Hematopoietic multipotent progenitor cell treated with erythropoietin and hydrocortisone succinate and interleukin-3 and kit ligand, for 4 days (in vitro differentiated cells): ENCODE data around the gene PCBD2.
"Not testable (repeated sequence)": the region's sequence is repeated elsewhere in the genome, so short reads cannot be mapped to it uniquely, and the experiment has no call there.

Experiments
- DNase-seq: peaks from one replicate; pipeline ENCODE4 v3.0.0-alpha.2; 2015

PCBD2 gene

GRCh38 chr5:134964359-134965270 lies 59.7 kb downstream of the PCBD2 start:
- DNase-seq, result no peak

GRCh38 chr5:134965271-134965825 lies 60.4 kb downstream of the PCBD2 start:
- DNase-seq, result no peak

- DNase-seq, result no peak
Measured at GRCh38 chr5:134967607-134968006, 62.7 kb downstream of the PCBD2 start, which contains the start of gene CATSPER3. Gene CATSPER3 (plus strand): TSS chr5:134967907. CDS start chr5:134967992, 85 bp downstream.

- no peak for DNase-seq
Measured at GRCh38 chr5:134968055-134968454, 63.1 kb downstream of the PCBD2 start.

GRCh38 chr5:134969166-134969565 lies 64.2 kb downstream of the PCBD2 start:
- DNase-seq, result no peak

- DNase-seq, result no peak
Measured at GRCh38 chr5:134975078-134975715, 70.3 kb downstream of the PCBD2 start.

GRCh38 chr5:134975843-134976242 lies 70.9 kb downstream of the PCBD2 start:
- DNase-seq, result no peak

- DNase-seq, result no peak
Measured at GRCh38 chr5:134976841-134977240, 71.9 kb downstream of the PCBD2 start.

- no peak for DNase-seq
Measured at GRCh38 chr5:134979416-134979815, 74.5 kb downstream of the PCBD2 start.

GRCh38 chr5:134982230-134982629 lies 77.3 kb downstream of the PCBD2 start:
- peak; percentile 13 for DNase-seq

GRCh38 chr5:134989266-134989830 lies 84.4 kb downstream of the PCBD2 start:
- DNase-seq, result peak; percentile 43

GRCh38 chr5:134990183-134990582 lies 85.3 kb downstream of the PCBD2 start:
- DNase-seq, result not testable (repeated sequence)

GRCh38 chr5:134992148-134992547 lies 87.2 kb downstream of the PCBD2 start:
- DNase-seq, result no peak

GRCh38 chr5:134993161-134993560 lies 88.2 kb downstream of the PCBD2 start:
- DNase-seq, result no peak

GRCh38 chr5:134994560-134995156 lies 89.7 kb downstream of the PCBD2 start:
- peak; percentile 52 for DNase-seq

- DNase-seq, result no peak
Measured at GRCh38 chr5:134995850-134996402, 91.0 kb downstream of the PCBD2 start.

- DNase-seq, result no peak
Measured at GRCh38 chr5:134997015-134997414, 92.1 kb downstream of the PCBD2 start.

GRCh38 chr5:134998068-134998467 lies 93.1 kb downstream of the PCBD2 start:
- DNase-seq, result not testable (repeated sequence)

GRCh38 chr5:135004376-135004775 lies 99.4 kb downstream of the PCBD2 start:
- no peak for DNase-seq

GRCh38 chr5:135005076-135005475 lies 100.1 kb downstream of the PCBD2 start:
- no peak for DNase-seq

GRCh38 chr5:135007305-135007704 lies 102.4 kb downstream of the PCBD2 start:
- DNase-seq, result no peak

GRCh38 chr5:135007749-135008363 lies 102.9 kb downstream of the PCBD2 start:
- no peak for DNase-seq
